Hepatocyte (in vitro differentiated cells): ENCODE results near the gene SH3YL1. TPM values are rescaled to one million over a fixed set of nuclear protein-coding genes. Genes with fewer than 3 reads are reported as not detected.

ENCODE experiments used
- DNase-seq: peaks from one replicate; pipeline ENCODE4 v3.0.0-alpha.2; 2016; ENCODE audit warnings: low spot score
- H2AFZ ChIP-seq: fragments of 200-600 bp; sonication (generic); 2 replicates; pipeline ENCODE4 v1.6.0; 2016; ENCODE audit warnings: antibody characterized with exemption, mild to moderate bottlenecking
- H3K27ac ChIP-seq: fragments of 200-600 bp; sonication (generic); 2 replicates; pipeline ENCODE4 v1.5.1; 2016; ENCODE audit warnings: mild to moderate bottlenecking
- H3K27me3 ChIP-seq: fragments of 200-600 bp; sonication (generic); 2 replicates; pipeline ENCODE4 v1.6.1; 2016
- H3K36me3 ChIP-seq: fragments of 200-600 bp; sonication (generic); replicated peaks from 2 replicates; pipeline ENCODE4 v1.5.1; 2016; ENCODE audit warnings: low read depth; ENCODE audit not compliant: insufficient read depth
- H3K4me1 ChIP-seq: fragments of 200-600 bp; sonication (generic); 2 replicates; pipeline ENCODE4 v1.5.1; 2016; ENCODE audit warnings: mild to moderate bottlenecking, moderate library complexity; ENCODE audit not compliant: insufficient read depth
- H3K4me2 ChIP-seq: fragments of 200-600 bp; sonication (generic); 2 replicates; pipeline ENCODE4 v1.6.0; 2016
- H3K4me3 ChIP-seq: fragments of 200-600 bp; sonication (generic); 2 replicates; pipeline ENCODE4 v1.5.1; 2016; ENCODE audit warnings: mild to moderate bottlenecking
- H3K79me2 ChIP-seq: fragments of 200-600 bp; sonication (generic); 2 replicates; pipeline ENCODE4 v1.6.0; 2017; ENCODE audit warnings: mild to moderate bottlenecking
- H3K9me2 ChIP-seq: fragments of 200-600 bp; sonication (generic); replicated peaks from 2 replicates; pipeline ENCODE4 v1.6.0; 2017; ENCODE audit warnings: mild to moderate bottlenecking; ENCODE audit not compliant: insufficient read depth
- H3K9me3 ChIP-seq: fragments of 200-600 bp; sonication (generic); 2 replicates; pipeline ENCODE4 v1.5.1; 2016; ENCODE audit warnings: low read depth, mild to moderate bottlenecking
- H4K20me1 ChIP-seq: fragments of 200-600 bp; sonication (generic); 2 replicates; pipeline ENCODE4 v1.6.0; 2016; ENCODE audit warnings: mild to moderate bottlenecking; ENCODE audit not compliant: insufficient read depth, poor library complexity, severe bottlenecking
- CTCF ChIP-seq: fragments of 200-600 bp; sonication (generic); IDR thresholded peaks from 2 replicates; pipeline ENCODE4 v1.5.1; 2016; ENCODE audit warnings: antibody characterized with exemption, mild to moderate bottlenecking; ENCODE audit not compliant: poor library complexity
- EZH2 ChIP-seq: fragments of 200-600 bp; sonication (generic); IDR thresholded peaks from 2 replicates; pipeline ENCODE4 v1.6.1; 2016; ENCODE audit warnings: antibody characterized with exemption, mild to moderate bottlenecking, borderline replicate concordance
- EZH2phosphoT487 ChIP-seq: fragments of 200-600 bp; sonication (generic); IDR thresholded peaks from one replicate; pipeline ENCODE4 v1.6.1; 2018; ENCODE audit warnings: antibody characterized with exemption, mild to moderate bottlenecking, low read depth, moderate library complexity; ENCODE audit not compliant: unreplicated experiment, severe bottlenecking
- WGBS: methylation state at CpG from one replicate; pipeline ENCODE4 v1.1.6; 2016; ENCODE audit warnings: low lambda C conversion rate; ENCODE audit errors: missing lambda C conversion rate; 5-methylcytosine and 5-hydroxymethylcytosine counted together
- polyA plus RNA-seq: library from polyadenylated mRNA; unstranded; fragments of >200 nt; fragmentation: Nextera tagmentation; extraction: Ambion mirVana; gene quantifications from 2 replicates; pipeline ENCODE4 v1.2.1, GENCODE V29; 2016
- total RNA-seq: library from RNA; depleted of rRNA; stranded (reverse); fragments of >200 nt; gene quantifications from 2 replicates; pipeline ENCODE4 v1.2.3, GENCODE V29; 2014

Gene SH3YL1
- total and polyA plus RNA-seq, 2 experiments from 2014 or later, result 36.3 to 99.8 TPM

GRCh38 chr2:213932-214693 is 49.7 kb downstream of the SH3YL1 start:
- H3K4me1 ChIP-seq, result no peaks in the 10 kb centered on the region
- no peak for DNase-seq
- no peak overlapping the region for H2AFZ ChIP-seq
- H3K9me2 ChIP-seq, result no peaks in the 10 kb centered on the region
- no peaks in the 10 kb centered on the region for H3K79me2 ChIP-seq
- WGBS, result 94% methylated on average over 41 of the region's 43 CpGs
- H3K27me3 ChIP-seq, result no peaks in the 10 kb centered on the region
- no peaks in the 10 kb centered on the region for H4K20me1 ChIP-seq
- H3K36me3 ChIP-seq, result no peaks in the 10 kb centered on the region
- H3K9me3 ChIP-seq, result no peaks in the 10 kb centered on the region
- H3K27ac ChIP-seq, result no peak overlapping the region
- H3K4me2 ChIP-seq, result no peak overlapping the region
- TF ChIP-seq CTCF (no peak), EZH2phosphoT487 (no peak), EZH2 (no peak)
- no peak overlapping the region for H3K4me3 ChIP-seq

GRCh38 chr2:211486-212184 is 52.2 kb downstream of the SH3YL1 start:
- WGBS, result 90% methylated on average over 5 of the region's 5 CpGs
- no peaks in the 10 kb centered on the region for H3K9me2 ChIP-seq
- no peak for TF ChIP-seq CTCF
- no peak for TF ChIP-seq EZH2phosphoT487
- TF ChIP-seq EZH2, result no peak
- H3K27me3 ChIP-seq, result peaks cover 3% of the 10 kb centered on the region
- no peak overlapping the region for H3K27ac ChIP-seq
- no peaks in the 10 kb centered on the region for H3K4me1 ChIP-seq
- H2AFZ ChIP-seq, result no peak overlapping the region
- no peaks in the 10 kb centered on the region for H3K79me2 ChIP-seq
- no peak overlapping the region for H3K4me3 ChIP-seq
- no peaks in the 10 kb centered on the region for H4K20me1 ChIP-seq
- H3K9me3 ChIP-seq, result no peaks in the 10 kb centered on the region
- no peaks in the 10 kb centered on the region for H3K36me3 ChIP-seq
- H3K4me2 ChIP-seq, result no peak overlapping the region
- no peak for DNase-seq

GRCh38 chr2:210660-211059 is 53.2 kb downstream of the SH3YL1 start:
- no peaks in the 10 kb centered on the region for H3K79me2 ChIP-seq
- WGBS, result 68% methylated on average over 4 of the region's 4 CpGs
- H3K9me2 ChIP-seq, result no peaks in the 10 kb centered on the region
- TF ChIP-seq EZH2phosphoT487, result no peak
- TF ChIP-seq CTCF, result no peak
- TF ChIP-seq EZH2, result no peak
- no peak overlapping the region for H3K4me3 ChIP-seq
- H3K4me2 ChIP-seq, result no peak overlapping the region
- no peak for DNase-seq
- H3K27ac ChIP-seq, result no peak overlapping the region
- H3K4me1 ChIP-seq, result no peaks in the 10 kb centered on the region
- H3K36me3 ChIP-seq, result no peaks in the 10 kb centered on the region
- H3K27me3 ChIP-seq, result peaks cover 3% of the 10 kb centered on the region
- no peaks in the 10 kb centered on the region for H3K9me3 ChIP-seq
- H4K20me1 ChIP-seq, result no peaks in the 10 kb centered on the region
- H2AFZ ChIP-seq, result no peak overlapping the region
